ENCODE results near the gene SDF2L1. TPM values are rescaled to one million over a fixed set of nuclear protein-coding genes. Genes with fewer than 3 reads are reported as not detected.
"Not testable (repeated sequence)": the region's sequence is repeated elsewhere in the genome, so short reads cannot be mapped to it uniquely, and the experiment has no call there.

The SDF2L1 gene
- total and polyA plus RNA-seq, 2 donors (not counting 3 experiments of a cell fraction or from before 2014, with no cell fraction given), result 66.7 to 79.5 TPM

DNA sequence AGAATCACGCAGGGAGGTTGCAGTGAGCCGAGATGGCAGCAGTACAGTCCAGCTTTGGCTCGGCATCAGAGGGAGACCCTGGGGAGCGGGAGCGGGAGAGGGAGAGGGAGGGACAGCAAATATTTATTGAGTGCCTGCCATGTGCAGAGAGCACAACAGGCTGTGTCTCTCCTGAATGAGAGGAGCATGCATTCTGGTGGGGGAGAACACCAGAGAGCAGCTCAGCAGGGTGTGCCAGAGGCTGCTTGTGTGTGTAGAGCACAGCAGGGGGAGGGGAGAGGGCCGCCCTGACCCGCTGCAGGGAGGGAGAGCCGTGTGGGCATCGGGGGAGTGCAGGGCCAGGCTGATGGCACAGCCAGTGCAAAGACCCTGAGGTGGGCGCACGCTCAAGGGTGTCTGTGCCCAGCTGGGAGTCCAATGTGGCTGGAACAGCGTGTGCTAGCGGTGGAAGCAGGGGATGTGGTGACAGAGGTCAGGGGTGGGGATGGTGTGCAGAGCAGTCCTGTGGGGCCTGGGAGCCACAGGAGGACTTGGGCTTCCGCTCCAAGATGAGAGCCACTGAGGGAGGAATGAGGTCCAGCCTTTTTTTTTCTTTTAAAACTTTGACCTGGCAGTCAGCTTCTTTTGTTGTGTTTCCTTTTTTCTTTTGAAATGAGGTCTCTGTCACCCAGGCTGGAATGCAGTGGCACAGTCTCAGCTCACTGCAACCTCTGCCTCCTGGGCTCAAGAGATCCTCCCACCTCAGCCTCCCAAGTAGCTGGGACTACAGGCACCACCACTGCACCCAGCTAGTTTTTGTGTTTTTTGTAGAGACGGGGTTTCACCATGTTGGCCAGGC is 35.7 kb downstream of the SDF2L1 start:
- FAIRE-seq, result no peak
- dilution Hi-C loops (cut with MboI; ENCODE audit: extremely low pct_ligation_motif_present, low sequenced_read_pairs), result no loop called here

DNA sequence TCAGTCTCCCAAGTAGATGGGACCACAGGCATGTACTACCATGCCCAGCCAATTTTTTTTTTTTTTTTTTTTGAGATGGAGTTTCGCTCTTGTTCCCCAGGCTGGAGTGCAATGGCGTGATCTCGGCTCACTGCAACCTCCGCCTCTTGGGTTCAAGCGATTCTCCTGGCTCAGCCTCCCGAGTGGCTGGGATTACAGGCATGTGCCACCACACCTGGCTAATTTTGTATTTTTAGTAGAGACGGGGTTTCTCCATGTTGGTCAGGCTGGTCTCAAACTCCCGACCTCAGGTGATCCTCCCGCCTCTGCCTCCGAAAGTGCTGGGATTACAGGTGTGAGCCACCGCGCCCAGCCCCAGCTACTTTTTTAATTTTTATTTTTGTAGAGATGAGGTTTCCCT is 36.7 kb downstream of the SDF2L1 start:
- FAIRE-seq, CTCF ChIA-PET: not testable (repeated sequence)

More for the DNA sequence above, 35.7 kb downstream of the SDF2L1 start:
- Histone ChIP-seq H3K9me1 (replicated peaks; ENCODE audit: control insufficient read depth, extremely low read depth, insufficient read depth, low read length) (no peaks in the 10 kb centered on the region), H3K4me2 (ENCODE audit: insufficient read depth, low read length) (no peak overlapping the region), H3K9me3 (replicated peaks; ENCODE audit: control insufficient read depth, insufficient read depth, low read length) (no peaks in the 10 kb centered on the region), H3K36me3 (ENCODE audit: control insufficient read depth in 2 of 2, extremely low read depth in 1 of 2, insufficient read depth in 2 of 2, low read length in 2 of 2) (peaks cover 6 to 32% of the 10 kb centered on the region in 2 experiments), H3K4me1 (ENCODE audit: control insufficient read depth, extremely low read depth, insufficient read depth, low read length) (no peaks in the 10 kb centered on the region), H3K9ac (replicated peaks; ENCODE audit: extremely low read depth, insufficient read depth, low read length) (no peak overlapping the region), H3K27ac (ENCODE audit: insufficient read depth, low read depth, low read length) (no peak overlapping the region), H2AFZ (ENCODE audit: low read depth, low read length) (no peak overlapping the region), H4K20me1 (replicated peaks; ENCODE audit: control insufficient read depth, extremely low read depth, insufficient read depth, low read length) (no peaks in the 10 kb centered on the region), H3K27me3 (ENCODE audit: control insufficient read depth in 2 of 2, insufficient read depth in 2 of 2, low read length in 2 of 2) (no peaks in the 10 kb centered on the region), H3K79me2 (ENCODE audit: control insufficient read depth, insufficient read depth, low read length) (no peaks in the 10 kb centered on the region), H3K4me3 (replicated peaks in 1 of 3; ENCODE audit: insufficient read depth in 1 of 3, low read depth in 1 of 3, low read length in 3 of 3) (no peak overlapping the region)
- intact Hi-C loops (cut with micrococcal nuclease), result no loop called here
- no peak for TF ChIP-seq MYC (IDR thresholded peaks at IDR 0.05; ENCODE audit: low read depth, low read length)
- TF ChIP-seq, protein P1, sequence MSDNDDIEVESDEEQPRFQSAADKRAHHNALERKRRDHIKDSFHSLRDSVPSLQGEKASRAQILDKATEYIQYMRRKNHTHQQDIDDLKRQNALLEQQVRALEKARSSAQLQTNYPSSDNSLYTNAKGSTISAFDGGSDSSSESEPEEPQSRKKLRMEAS (IDR thresholded peaks at IDR 0.05; ENCODE audit: insufficient read depth, insufficient read length), result no peak
- no peak for TF ChIP-seq POLR2AphosphoS5 (IDR thresholded peaks at IDR 0.05; ENCODE audit: insufficient read depth, low read depth, low read length)
- TF ChIP-seq EZH2 (IDR thresholded peaks at IDR 0.05; ENCODE audit: borderline replicate concordance, low read depth, low read length, severe bottlenecking), result no peak
- DNase-seq (ENCODE audit: low read depth, low spot score), result no peak
- BruUV-seq (replicated peaks), result no TSS peak
- ChIA-PET POLR2A (no interaction called here), CTCF (no interaction called here)

More for the DNA sequence above, 36.7 kb downstream of the SDF2L1 start:
- H3K4me2 ChIP-seq (ENCODE audit: insufficient read depth, low read length); H3K9ac ChIP-seq (replicated peaks; ENCODE audit: extremely low read depth, insufficient read depth, low read length); H3K9me1 ChIP-seq (replicated peaks; ENCODE audit: control insufficient read depth, extremely low read depth, insufficient read depth, low read length); H3K27me3 ChIP-seq (ENCODE audit: control insufficient read depth in 2 of 2, insufficient read depth in 2 of 2, low read length in 2 of 2); intact Hi-C loops (cut with micrococcal nuclease); H2AFZ ChIP-seq (ENCODE audit: low read depth, low read length); H3K79me2 ChIP-seq (ENCODE audit: control insufficient read depth, insufficient read depth, low read length); H3K4me3 ChIP-seq (replicated peaks in 1 of 3; ENCODE audit: insufficient read depth in 1 of 3, low read depth in 1 of 3, low read length in 3 of 3); POLR2A ChIA-PET; dilution Hi-C loops (cut with MboI; ENCODE audit: extremely low pct_ligation_motif_present, low sequenced_read_pairs); H3K27ac ChIP-seq (ENCODE audit: insufficient read depth, low read depth, low read length); BruUV-seq (replicated peaks); DNase-seq (ENCODE audit: low read depth, low spot score); H4K20me1 ChIP-seq (replicated peaks; ENCODE audit: control insufficient read depth, extremely low read depth, insufficient read depth, low read length); H3K9me3 ChIP-seq (replicated peaks; ENCODE audit: control insufficient read depth, insufficient read depth, low read length); H3K4me1 ChIP-seq (ENCODE audit: control insufficient read depth, extremely low read depth, insufficient read depth, low read length): not testable (repeated sequence)
- peaks cover 6 to 30% of the 10 kb centered on the region in 2 experiments for H3K36me3 ChIP-seq (ENCODE audit: control insufficient read depth in 2 of 2, extremely low read depth in 1 of 2, insufficient read depth in 2 of 2, low read length in 2 of 2)
